Adrenal gland (tissue), 12 donors: Measurements from ENCODE around the gene RTN4. TPM values are rescaled to one million over a fixed set of nuclear protein-coding genes. Genes with fewer than 3 reads are reported as not detected.
A peak's percentile ranks its signal among the peaks of the same experiment; 100 is the strongest.

Experiments
- DNase-seq, 7 donors: peaks; one replicate each; pipeline ENCODE4 v3.0.0-alpha.2; 2019 to 2020
- H3K27ac ChIP-seq, 5 donors: fragments of 200-600 bp; sonication (generic) in 4 of 5; 1 replicate in 3 of 5; 2 replicates in 2 of 5; pipeline versions ENCODE4 v1.5.1 to v1.8.0; 2016 to 2020; ENCODE audit warnings: mild to moderate bottlenecking in 1 of 5
- H3K27me3 ChIP-seq: fragments of 200-600 bp; 2 replicates; pipeline ENCODE4 v1.8.0; 2021
- H3K36me3 ChIP-seq, 2 donors: fragments of 200-600 bp; replicated peaks in 1 of 2; 1 replicate in 1 of 2; 2 replicates in 1 of 2; pipeline versions ENCODE4 v1.5.1 to v1.8.0; 2018 to 2022
- H3K4me1 ChIP-seq, 2 donors: fragments of 200-600 bp; replicated peaks in 1 of 2; 1 replicate in 1 of 2; 2 replicates in 1 of 2; pipeline versions ENCODE4 v1.5.1 to v1.8.0; 2018 to 2021
- H3K4me3 ChIP-seq, 4 donors: fragments of 200-600 bp; sonication (generic) in 3 of 4; one replicate each; pipeline ENCODE4 v1.5.1; 2016 to 2018
- H3K9me3 ChIP-seq, 3 donors: fragments of 200-600 bp; sonication (generic) in 1 of 3; replicated peaks in 1 of 3; 1 replicate in 2 of 3; 2 replicates in 1 of 3; pipeline versions ENCODE4 v1.5.1 to v1.8.0; 2016 to 2021
- POLR2A ChIP-seq, 2 donors: fragments of 450-650 bp; IDR thresholded peaks; one replicate each; pipeline ENCODE4 v1.6.1; 2017; ENCODE audit warnings: antibody characterized with exemption in 2 of 2, mild to moderate bottlenecking in 2 of 2, moderate library complexity in 1 of 2
- WGBS, 4 donors: extraction: QIAGEN DNeasy Blood & Tissue Kit in 2 of 4; methylation state at CpG; one replicate each; pipeline versions ENCODE4 v1.1.5 to v1.1.7; 2013 to 2017; 5-methylcytosine and 5-hydroxymethylcytosine counted together
- intact Hi-C, 2 donors: fragments of 100-400 bp; cut with DNase I; formaldehyde crosslinking; loops; one replicate each; pipeline versions ENCODE4 v1.14.1 to v1.15.0; 2022 to 2023
- polyA plus RNA-seq, 3 donors: library from polyadenylated mRNA; stranded (reverse); fragments of 200-250 nt in 2 of 3; fragments of 350-450 nt in 1 of 3; fragmentation: Illumina TruSeq in 1 of 3; extraction: RNeasy Lipid Tissue Mini Kit (QIAGEN cat#74804) in 1 of 3; gene quantifications; one replicate each; pipeline ENCODE4 v1.2.3, GENCODE V29; 2013 to 2014
- total RNA-seq, 9 donors: library from RNA; depleted of rRNA in 4 of 9; stranded (reverse); fragments of >200 nt in 4 of 9; fragments of 120-200 nt in 1 of 9; fragmentation: NEBNext Ultra II Directional in 1 of 9; extraction: Animal tissue kit (Norgen Biotek cat#: 25700) in 1 of 9; gene quantifications; one replicate each; pipeline versions ENCODE4 v1.1.0 to v1.2.4, GENCODE V29; 2013 to 2023
- TF ChIP-seq, protein P1 (sequence below), 6 experiments: fragments of 450-650 bp in 4 of 6; fragments of 200-600 bp in 2 of 6; sonication (generic) in 1 of 6; IDR thresholded peaks; 1 replicate in 5 of 6; 2 replicates in 1 of 6; pipeline versions ENCODE4 v1.5.1 to v1.8.0; 2016 to 2021; ENCODE audit warnings: antibody characterized with exemption in 6 of 6, mild to moderate bottlenecking in 2 of 6, moderate library complexity in 1 of 6
- donor health status: healthy with polysubstance abuse.
- donor health status: Bipolar disorder and iron deficiency.
- donor health status: DM: yes; HTN: yes; CAD: no.
- donor health status: DM: no; HTN: no; CAD: no.
- donor health status: DM: no; HTN: no; CAD: no.
- donor health status: DM: yes; HTN: yes; CAD: no.

Gene RTN4
- total and polyA plus RNA-seq, 12 donors, result 114 to 694 (median 444) TPM

DNA sequence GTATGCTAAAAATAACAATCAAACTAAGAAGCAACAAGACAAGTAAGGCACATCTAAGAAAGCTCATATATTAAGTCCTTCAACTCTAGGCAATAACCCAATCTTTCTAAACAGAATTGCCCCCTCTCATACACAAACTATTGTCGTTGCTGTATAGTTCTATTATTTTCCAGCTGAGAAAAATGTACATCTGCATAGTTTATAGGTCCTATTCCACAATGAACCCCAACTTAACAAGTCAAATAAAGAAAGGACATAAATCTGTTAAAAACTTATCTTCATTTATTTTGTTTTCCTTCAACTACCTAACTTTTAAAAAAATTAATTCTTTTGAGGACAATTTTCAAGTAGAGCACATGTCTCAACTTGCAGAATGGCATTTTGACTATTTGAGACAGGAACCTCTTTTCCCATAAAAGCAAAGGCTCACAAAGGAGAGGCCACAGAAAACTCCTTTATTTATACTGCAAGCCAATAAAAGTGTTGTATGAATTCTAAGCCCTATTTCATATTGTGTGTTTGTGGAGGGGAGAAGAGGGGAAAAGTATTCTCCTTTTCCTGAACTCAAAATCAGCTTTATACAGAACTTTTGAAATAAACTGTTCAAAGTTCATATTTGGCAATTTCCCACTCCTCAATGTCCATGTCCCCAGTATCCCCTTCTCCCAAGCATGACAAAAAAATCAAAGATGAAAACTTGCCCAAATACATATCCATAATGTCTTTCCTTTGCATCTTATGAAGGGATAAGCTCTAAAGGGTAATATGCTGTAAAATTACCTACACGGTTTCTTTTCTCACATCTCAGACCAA is 37.4 kb downstream of the RTN4 start:
- Histone ChIP-seq H3K27me3 (no peaks in the 10 kb centered on the region), H3K4me1 (peaks cover 58 to 82% of the 10 kb centered on the region in 2 donors), H3K27ac (peak overlapping the region in 2 of 5 donors; percentile 2 to 7), H3K4me3 (no peak overlapping the region), H3K9me3 (no peaks in the 10 kb centered on the region), H3K36me3 (no peaks in the 10 kb centered on the region)
- DNase-seq, result no peak
- WGBS, 4 donors, result 51 to 59% (median 55%) methylated on average over 2 of the region's 2 CpGs
- TF ChIP-seq, protein P1, sequence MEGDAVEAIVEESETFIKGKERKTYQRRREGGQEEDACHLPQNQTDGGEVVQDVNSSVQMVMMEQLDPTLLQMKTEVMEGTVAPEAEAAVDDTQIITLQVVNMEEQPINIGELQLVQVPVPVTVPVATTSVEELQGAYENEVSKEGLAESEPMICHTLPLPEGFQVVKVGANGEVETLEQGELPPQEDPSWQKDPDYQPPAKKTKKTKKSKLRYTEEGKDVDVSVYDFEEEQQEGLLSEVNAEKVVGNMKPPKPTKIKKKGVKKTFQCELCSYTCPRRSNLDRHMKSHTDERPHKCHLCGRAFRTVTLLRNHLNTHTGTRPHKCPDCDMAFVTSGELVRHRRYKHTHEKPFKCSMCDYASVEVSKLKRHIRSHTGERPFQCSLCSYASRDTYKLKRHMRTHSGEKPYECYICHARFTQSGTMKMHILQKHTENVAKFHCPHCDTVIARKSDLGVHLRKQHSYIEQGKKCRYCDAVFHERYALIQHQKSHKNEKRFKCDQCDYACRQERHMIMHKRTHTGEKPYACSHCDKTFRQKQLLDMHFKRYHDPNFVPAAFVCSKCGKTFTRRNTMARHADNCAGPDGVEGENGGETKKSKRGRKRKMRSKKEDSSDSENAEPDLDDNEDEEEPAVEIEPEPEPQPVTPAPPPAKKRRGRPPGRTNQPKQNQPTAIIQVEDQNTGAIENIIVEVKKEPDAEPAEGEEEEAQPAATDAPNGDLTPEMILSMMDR (IDR thresholded peaks at IDR 0.05), result no peak
- no peak for TF ChIP-seq POLR2A (IDR thresholded peaks at IDR 0.05)
- intact Hi-C loops, result loop anchor here in 1 of 2 donors (10.0 kb wide), 1 partner anchor 152 kb away; no protein-coding TSS in a partner anchor

GRCh38 chr2:55011831-55012671 is 38.2 kb downstream of the RTN4 start:
- no peaks in the 10 kb centered on the region for H3K27me3 ChIP-seq
- H3K36me3 ChIP-seq, result no peaks in the 10 kb centered on the region
- H3K27ac ChIP-seq, result peak overlapping the region in 1 of 5 donors; percentile 7
- peaks cover 56 to 83% of the 10 kb centered on the region in 2 donors for H3K4me1 ChIP-seq
- WGBS, 4 donors, result 44 to 49% (median 47%) methylated on average over 6 of the region's 6 CpGs
- no peak for DNase-seq
- no peak for TF ChIP-seq POLR2A (IDR thresholded peaks at IDR 0.05)
- TF ChIP-seq, protein P1 (IDR thresholded peaks at IDR 0.05), result no peak
- H3K4me3 ChIP-seq, result no peak overlapping the region
- no peaks in the 10 kb centered on the region for H3K9me3 ChIP-seq
- intact Hi-C loops, result loop anchor here in 1 of 2 donors (10.0 kb wide), 1 partner anchor 153 kb away; no protein-coding TSS in a partner anchor

- intact Hi-C loops, result loop anchor here in 1 of 2 donors (10.0 kb wide), 1 partner anchor 154 kb away; no protein-coding TSS in a partner anchor
- TF ChIP-seq, protein P1 (IDR thresholded peaks at IDR 0.05), result no peak
- TF ChIP-seq POLR2A (IDR thresholded peaks at IDR 0.05), result no peak
- H3K27ac ChIP-seq, result peak overlapping the region in 3 of 5 donors; percentile 4 to 57 (median 48)
- no peaks in the 10 kb centered on the region for H3K36me3 ChIP-seq
- no peaks in the 10 kb centered on the region for H3K27me3 ChIP-seq
- peak in 5 of 7 donors; percentile 26 to 69 (median 44) for DNase-seq
- no peak overlapping the region for H3K4me3 ChIP-seq
- peaks cover 61 to 94% of the 10 kb centered on the region in 2 donors for H3K4me1 ChIP-seq
- no peaks in the 10 kb centered on the region for H3K9me3 ChIP-seq
- 56 to 77% (median 73%) methylated on average over 2 of the region's 2 CpGs for WGBS, 4 donors
These were observed 39.3 kb downstream of the RTN4 start for GRCh38 chr2:55010915-55011314.

DNA sequence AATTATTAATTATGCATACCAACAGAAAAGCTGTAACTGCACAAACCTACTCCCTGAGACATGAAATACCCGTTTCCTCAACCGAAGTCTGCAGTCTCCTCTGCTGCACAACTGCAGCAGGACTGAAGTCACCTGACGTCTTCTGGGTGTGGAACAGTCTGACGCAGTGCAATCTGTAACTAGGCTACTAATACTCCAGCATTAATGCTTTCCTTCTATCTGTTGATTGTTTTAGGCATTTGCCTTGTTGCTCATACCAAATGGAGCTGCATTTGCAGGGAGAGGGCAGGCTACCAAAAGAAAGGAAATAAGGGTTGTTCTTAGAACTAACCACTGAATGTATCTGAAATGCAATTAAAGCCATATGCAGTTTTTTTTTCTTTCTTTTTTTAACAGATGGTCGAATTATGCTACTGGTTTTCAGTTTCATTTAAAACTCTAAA is 40.1 kb downstream of the RTN4 start:
- peak overlapping the region in 4 of 5 donors; percentile 4 to 57 (median 27) for H3K27ac ChIP-seq
- H3K27me3 ChIP-seq, result no peaks in the 10 kb centered on the region
- 3 to 5% (median 4%) methylated on average over 5 of the region's 5 CpGs for WGBS, 4 donors
- no peaks in the 10 kb centered on the region for H3K36me3 ChIP-seq
- peak overlapping the region in 2 of 4 donors; percentile 32 to 47 for H3K4me3 ChIP-seq
- H3K9me3 ChIP-seq, result no peaks in the 10 kb centered on the region
- intact Hi-C loops, result loop anchor here in 1 of 2 donors (10.0 kb wide), 1 partner anchor 155 kb away; no protein-coding TSS in a partner anchor
- peak; percentile 52 to 80 (median 61) for DNase-seq
- peaks cover 53 to 93% of the 10 kb centered on the region in 2 donors for H3K4me1 ChIP-seq
- TF ChIP-seq, protein P1 (IDR thresholded peaks at IDR 0.05), result no peak
- TF ChIP-seq POLR2A (IDR thresholded peaks at IDR 0.05), result peak in 1 of 2 donors; percentile 58
